ENCODE results near the gene CHM.

DNA sequence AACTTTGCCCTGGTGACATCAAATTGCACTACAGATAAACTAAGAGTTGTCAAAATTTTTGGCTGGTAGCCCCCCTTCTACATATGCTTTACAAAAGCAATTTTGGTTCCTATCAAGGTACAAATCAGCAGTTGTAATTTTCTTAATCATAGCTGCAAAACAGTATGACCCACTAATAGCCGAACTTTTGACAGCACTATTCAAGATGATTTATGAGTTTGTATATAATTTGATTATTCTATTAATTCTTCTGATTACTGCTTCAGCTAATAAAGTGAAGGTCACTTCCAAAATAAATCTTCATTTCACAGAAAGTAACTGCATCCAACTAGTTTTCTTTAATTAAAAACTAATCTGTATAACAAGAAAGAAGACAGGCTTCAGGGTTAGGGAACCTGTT lies 119.6 kb downstream of the CHM start:
- TF ChIP-seq, protein P1, sequence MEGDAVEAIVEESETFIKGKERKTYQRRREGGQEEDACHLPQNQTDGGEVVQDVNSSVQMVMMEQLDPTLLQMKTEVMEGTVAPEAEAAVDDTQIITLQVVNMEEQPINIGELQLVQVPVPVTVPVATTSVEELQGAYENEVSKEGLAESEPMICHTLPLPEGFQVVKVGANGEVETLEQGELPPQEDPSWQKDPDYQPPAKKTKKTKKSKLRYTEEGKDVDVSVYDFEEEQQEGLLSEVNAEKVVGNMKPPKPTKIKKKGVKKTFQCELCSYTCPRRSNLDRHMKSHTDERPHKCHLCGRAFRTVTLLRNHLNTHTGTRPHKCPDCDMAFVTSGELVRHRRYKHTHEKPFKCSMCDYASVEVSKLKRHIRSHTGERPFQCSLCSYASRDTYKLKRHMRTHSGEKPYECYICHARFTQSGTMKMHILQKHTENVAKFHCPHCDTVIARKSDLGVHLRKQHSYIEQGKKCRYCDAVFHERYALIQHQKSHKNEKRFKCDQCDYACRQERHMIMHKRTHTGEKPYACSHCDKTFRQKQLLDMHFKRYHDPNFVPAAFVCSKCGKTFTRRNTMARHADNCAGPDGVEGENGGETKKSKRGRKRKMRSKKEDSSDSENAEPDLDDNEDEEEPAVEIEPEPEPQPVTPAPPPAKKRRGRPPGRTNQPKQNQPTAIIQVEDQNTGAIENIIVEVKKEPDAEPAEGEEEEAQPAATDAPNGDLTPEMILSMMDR (conservative IDR thresholded peaks at IDR 0.05 in 1 of 2, IDR thresholded peaks at IDR 0.05 in 1 of 2; ENCODE audit: extremely low read depth in 1 of 2, insufficient read depth in 1 of 2, low read depth in 1 of 2, low read length in 2 of 2) = no peak
- TF ChIP-seq EZH2 (IDR thresholded peaks at IDR 0.05; ENCODE audit: borderline replicate concordance, low read length) = no peak
